Neural progenitor cell (in vitro differentiated cells): ENCODE measurements around the gene CRACR2B. TPM values are rescaled to one million over a fixed set of nuclear protein-coding genes. Genes with fewer than 3 reads are reported as not detected.

ENCODE experiments used
- DNase-seq: peaks from one replicate; pipeline ENCODE4 v3.0.0-alpha.2; 2016; ENCODE audit warnings: low spot score
- H2AFZ ChIP-seq: fragments of 200-600 bp; sonication (generic); replicated peaks from 2 replicates; pipeline ENCODE4 v1.6.1; 2016; ENCODE audit warnings: antibody characterized with exemption
- H3F3A ChIP-seq: fragments of 200-600 bp; sonication (generic); 2 replicates; pipeline ENCODE4 v1.6.1; 2016; ENCODE audit warnings: antibody characterized with exemption, low read depth
- H3K27ac ChIP-seq: fragments of 200-600 bp; sonication (generic); 2 replicates; pipeline ENCODE4 v1.5.1; 2016; ENCODE audit warnings: mild to moderate bottlenecking
- H3K27me3 ChIP-seq: fragments of 200-600 bp; sonication (generic); 2 replicates; pipeline ENCODE4 v1.6.1; 2016; ENCODE audit warnings: mild to moderate bottlenecking, moderate library complexity
- H3K36me3 ChIP-seq: fragments of 200-600 bp; sonication (generic); 2 replicates; pipeline ENCODE4 v1.5.1; 2016
- H3K4me1 ChIP-seq: fragments of 200-600 bp; sonication (generic); 2 replicates; pipeline ENCODE4 v1.6.1; 2016; ENCODE audit warnings: mixed run types
- H3K4me2 ChIP-seq: fragments of 200-600 bp; sonication (generic); 2 replicates; pipeline ENCODE4 v1.6.1; 2016
- H3K4me3 ChIP-seq: fragments of 200-600 bp; sonication (generic); 2 replicates; pipeline ENCODE4 v1.5.1; 2016
- H3K79me2 ChIP-seq: fragments of 200-600 bp; sonication (generic); 2 replicates; pipeline ENCODE4 v1.6.1; 2016; ENCODE audit warnings: low read depth
- H3K9ac ChIP-seq: fragments of 200-600 bp; sonication (generic); 2 replicates; pipeline ENCODE4 v1.6.1; 2016
- H3K9me3 ChIP-seq: fragments of 200-600 bp; sonication (generic); 2 replicates; pipeline ENCODE4 v1.5.1; 2016; ENCODE audit warnings: low read depth
- H4K20me1 ChIP-seq: fragments of 200-600 bp; sonication (generic); 2 replicates; pipeline ENCODE4 v1.6.1; 2016; ENCODE audit warnings: low read depth
- H3K27ac Mint-ChIP-seq: 3 replicates; pipeline ENCODE4 v1.8.0; 2021; ENCODE audit warnings: mixed read lengths
- H3K27me3 Mint-ChIP-seq: 2 replicates; pipeline ENCODE4 v1.8.0; 2022; ENCODE audit warnings: low read depth, mild to moderate bottlenecking, inconsistent platforms, moderate library complexity, mixed read lengths; ENCODE audit not compliant: insufficient read depth
- H3K36me3 Mint-ChIP-seq: 3 replicates; pipeline ENCODE4 v1.8.0; 2021; ENCODE audit warnings: mixed read lengths
- H3K4me1 Mint-ChIP-seq: 3 replicates; pipeline ENCODE4 v1.8.0; 2021; ENCODE audit warnings: mixed read lengths
- H3K4me3 Mint-ChIP-seq: 3 replicates; pipeline ENCODE4 v1.8.0; 2021; ENCODE audit warnings: mild to moderate bottlenecking, moderate library complexity, mixed read lengths
- H3K9me3 Mint-ChIP-seq: 3 replicates; pipeline ENCODE4 v1.8.0; 2020; ENCODE audit warnings: mixed read lengths
- EZH2 ChIP-seq: fragments of 200-600 bp; sonication (generic); IDR thresholded peaks from 2 replicates; pipeline ENCODE4 v1.6.1; 2017; ENCODE audit warnings: antibody characterized with exemption, mild to moderate bottlenecking, moderate library complexity
- EZH2phosphoT487 ChIP-seq: fragments of 200-600 bp; sonication (generic); IDR thresholded peaks from 2 replicates; pipeline ENCODE4 v1.6.1; 2017; ENCODE audit warnings: antibody characterized with exemption
- total RNA-seq: library from RNA; depleted of rRNA; stranded (reverse); fragments of >200 nt; gene quantifications from 2 replicates; pipeline ENCODE4 v1.2.3, GENCODE V29; 2015; ENCODE audit warnings: low replicate concordance
- TF ChIP-seq, protein P1 (sequence below): fragments of 200-600 bp; sonication (generic); IDR thresholded peaks from 2 replicates; pipeline ENCODE4 v1.5.1; 2017; ENCODE audit warnings: antibody characterized with exemption, mild to moderate bottlenecking

CRACR2B gene
- total RNA-seq, 1 donor from 2014 or later: 3.9 TPM

DNA sequence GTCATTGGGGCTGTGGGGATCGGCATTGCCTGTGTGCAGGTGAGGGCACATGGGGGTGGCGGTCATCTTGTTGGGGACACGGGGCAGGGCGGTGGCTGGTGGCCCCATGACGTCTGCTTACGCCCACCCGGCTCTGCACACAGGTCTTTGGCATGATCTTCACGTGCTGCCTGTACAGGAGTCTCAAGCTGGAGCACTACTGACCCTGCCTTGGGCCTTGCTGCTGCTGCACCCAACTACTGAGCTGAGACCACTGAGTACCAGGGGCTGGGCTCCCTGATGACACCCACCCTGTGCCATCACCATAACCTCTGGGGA, 10.2 kb downstream of the CRACR2B start:
- peaks cover 23% of the 10 kb centered on the region for H3K79me2 ChIP-seq
- no peak for DNase-seq
- H3F3A ChIP-seq: peaks cover 22% of the 10 kb centered on the region
- peaks cover 7% of the 10 kb centered on the region for H3K27me3 Mint-ChIP-seq
- no peaks in the 10 kb centered on the region for H3K27me3 ChIP-seq
- H3K9me3 ChIP-seq: no peaks in the 10 kb centered on the region
- H3K4me1 ChIP-seq: peaks cover 7% of the 10 kb centered on the region
- H3K4me3 ChIP-seq: no peak overlapping the region
- peaks cover 69% of the 10 kb centered on the region for H4K20me1 ChIP-seq
- H3K4me2 ChIP-seq: no peak overlapping the region
- H3K9me3 Mint-ChIP-seq: no peaks in the 10 kb centered on the region
- no peak overlapping the region for H3K9ac ChIP-seq
- no peak overlapping the region for H3K27ac Mint-ChIP-seq
- no peak overlapping the region for H2AFZ ChIP-seq
- peaks cover 20% of the 10 kb centered on the region for H3K4me1 Mint-ChIP-seq
- peaks cover 3% of the 10 kb centered on the region for H3K36me3 Mint-ChIP-seq
- H3K4me3 Mint-ChIP-seq: no peak overlapping the region
- no peak overlapping the region for H3K27ac ChIP-seq
- H3K36me3 ChIP-seq: no peaks in the 10 kb centered on the region
- TF ChIP-seq EZH2 (no peak), EZH2phosphoT487 (no peak)
- TF ChIP-seq, protein P1, sequence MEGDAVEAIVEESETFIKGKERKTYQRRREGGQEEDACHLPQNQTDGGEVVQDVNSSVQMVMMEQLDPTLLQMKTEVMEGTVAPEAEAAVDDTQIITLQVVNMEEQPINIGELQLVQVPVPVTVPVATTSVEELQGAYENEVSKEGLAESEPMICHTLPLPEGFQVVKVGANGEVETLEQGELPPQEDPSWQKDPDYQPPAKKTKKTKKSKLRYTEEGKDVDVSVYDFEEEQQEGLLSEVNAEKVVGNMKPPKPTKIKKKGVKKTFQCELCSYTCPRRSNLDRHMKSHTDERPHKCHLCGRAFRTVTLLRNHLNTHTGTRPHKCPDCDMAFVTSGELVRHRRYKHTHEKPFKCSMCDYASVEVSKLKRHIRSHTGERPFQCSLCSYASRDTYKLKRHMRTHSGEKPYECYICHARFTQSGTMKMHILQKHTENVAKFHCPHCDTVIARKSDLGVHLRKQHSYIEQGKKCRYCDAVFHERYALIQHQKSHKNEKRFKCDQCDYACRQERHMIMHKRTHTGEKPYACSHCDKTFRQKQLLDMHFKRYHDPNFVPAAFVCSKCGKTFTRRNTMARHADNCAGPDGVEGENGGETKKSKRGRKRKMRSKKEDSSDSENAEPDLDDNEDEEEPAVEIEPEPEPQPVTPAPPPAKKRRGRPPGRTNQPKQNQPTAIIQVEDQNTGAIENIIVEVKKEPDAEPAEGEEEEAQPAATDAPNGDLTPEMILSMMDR: no peak

DNA sequence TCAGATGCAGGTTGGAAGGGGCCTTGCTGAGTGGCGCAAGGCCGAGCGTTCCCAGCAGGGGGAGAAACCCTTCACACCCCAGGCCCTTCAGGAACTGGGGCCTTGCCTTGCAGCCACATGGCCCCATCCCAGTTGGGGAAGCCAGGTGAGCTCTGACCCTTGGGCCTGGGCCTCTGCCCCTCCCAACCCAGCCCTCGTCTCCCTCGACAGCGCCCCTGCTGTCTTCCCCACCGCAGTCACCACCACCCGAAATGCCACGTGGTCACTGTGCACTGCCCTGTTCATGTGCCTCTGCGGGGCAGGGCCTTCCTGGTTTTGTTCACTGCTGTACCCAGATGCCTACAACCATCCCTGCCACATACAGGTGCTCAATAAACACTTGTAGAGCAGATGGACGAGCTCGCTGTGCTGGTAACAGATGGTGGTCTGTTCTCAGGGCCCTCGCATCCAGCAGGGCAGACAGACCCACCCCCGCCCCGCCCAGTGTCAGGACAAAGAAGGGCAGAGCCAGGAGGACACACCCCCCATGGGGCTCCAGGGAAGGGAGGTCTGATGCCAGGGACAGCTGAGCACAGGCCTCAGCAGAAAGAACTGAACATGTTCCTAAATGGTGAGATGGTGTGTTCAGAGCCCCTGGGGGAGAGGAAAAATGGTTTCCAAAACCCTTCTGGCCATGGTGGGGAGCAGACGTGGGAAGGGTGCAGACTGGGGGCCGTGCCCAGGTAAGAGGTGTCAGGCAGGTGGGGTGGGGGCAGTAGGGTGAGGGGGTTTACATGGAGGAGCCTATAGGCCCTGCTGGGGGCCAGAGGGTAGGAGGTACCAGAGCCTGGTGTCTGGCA, 10.9 kb downstream of the CRACR2B start:
- Histone ChIP-seq H2AFZ (no peak overlapping the region), H3K4me3 (no peak overlapping the region), H3F3A (peaks cover 26% of the 10 kb centered on the region), H3K4me2 (no peak overlapping the region), H3K27me3 (peaks cover 7% of the 10 kb centered on the region), H3K79me2 (peaks cover 23% of the 10 kb centered on the region), H3K4me1 (peaks cover 11% of the 10 kb centered on the region), H4K20me1 (peaks cover 66% of the 10 kb centered on the region), H3K9me3 (no peaks in the 10 kb centered on the region), H3K36me3 (no peaks in the 10 kb centered on the region), H3K27ac (no peak overlapping the region), H3K9ac (no peak overlapping the region)
- H3K4me3 Mint-ChIP-seq: no peak overlapping the region
- H3K9me3 Mint-ChIP-seq: no peaks in the 10 kb centered on the region
- H3K4me1 Mint-ChIP-seq: peaks cover 22% of the 10 kb centered on the region
- DNase-seq: peak; percentile 47
- H3K36me3 Mint-ChIP-seq: peaks cover 3% of the 10 kb centered on the region
- H3K27me3 Mint-ChIP-seq: peaks cover 10% of the 10 kb centered on the region
- TF ChIP-seq, protein P1: peak; percentile 32
- TF ChIP-seq EZH2phosphoT487: no peak
- no peak overlapping the region for H3K27ac Mint-ChIP-seq

DNA sequence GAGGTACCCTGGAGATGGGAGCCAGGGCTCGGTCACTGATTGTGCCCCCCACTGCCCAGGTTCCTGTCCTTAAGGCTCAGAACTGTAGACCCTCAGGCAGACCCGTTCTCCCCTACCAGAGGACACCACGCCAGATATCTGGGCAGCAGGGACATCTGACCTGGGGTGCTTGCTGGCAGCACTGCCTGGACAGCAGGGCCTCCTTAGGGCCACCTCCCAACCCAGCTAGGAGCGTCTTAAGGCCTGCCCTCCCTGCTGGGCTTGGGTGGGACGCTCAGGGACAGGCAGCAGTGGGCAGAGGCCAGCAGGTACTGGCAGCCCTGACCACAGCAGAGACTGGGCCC, 11.5 kb downstream of the CRACR2B start:
- H3K4me1 ChIP-seq: peaks cover 15% of the 10 kb centered on the region
- peaks cover 9% of the 10 kb centered on the region for H3K27me3 Mint-ChIP-seq
- peaks cover 23% of the 10 kb centered on the region for H3K79me2 ChIP-seq
- no peak overlapping the region for H3K4me2 ChIP-seq
- H3K9me3 Mint-ChIP-seq: no peaks in the 10 kb centered on the region
- H3K9me3 ChIP-seq: no peaks in the 10 kb centered on the region
- H3K4me3 Mint-ChIP-seq: no peak overlapping the region
- peaks cover 32% of the 10 kb centered on the region for H3F3A ChIP-seq
- peaks cover 3% of the 10 kb centered on the region for H3K36me3 Mint-ChIP-seq
- no peak overlapping the region for H3K27ac ChIP-seq
- no peak overlapping the region for H3K4me3 ChIP-seq
- no peak for TF ChIP-seq EZH2phosphoT487
- no peak for TF ChIP-seq EZH2
- H3K36me3 ChIP-seq: no peaks in the 10 kb centered on the region
- no peak overlapping the region for H2AFZ ChIP-seq
- no peak for DNase-seq
- H4K20me1 ChIP-seq: peaks cover 60% of the 10 kb centered on the region
- H3K27me3 ChIP-seq: peaks cover 9% of the 10 kb centered on the region
- no peak overlapping the region for H3K27ac Mint-ChIP-seq
- no peak overlapping the region for H3K9ac ChIP-seq
- peaks cover 19% of the 10 kb centered on the region for H3K4me1 Mint-ChIP-seq
